GM12892 (cell line): ENCODE results near the gene NRF1.

Experiments used
- POLR2A ChIP-seq: IDR thresholded peaks from 2 replicates; pipeline ENCODE4 v1.6.1; 2011; ENCODE audit warnings: low read depth, low read length, control low read depth
- POLR2AphosphoS5 ChIP-seq: IDR thresholded peaks from 2 replicates; pipeline ENCODE4 v1.6.1; 2011; ENCODE audit warnings: low read depth, low read length, control low read depth
- TAF1 ChIP-seq: IDR thresholded peaks from 2 replicates; pipeline ENCODE4 v1.6.1; 2011; ENCODE audit warnings: low read depth, mild to moderate bottlenecking, control low read depth, low read length, borderline replicate concordance

DNA sequence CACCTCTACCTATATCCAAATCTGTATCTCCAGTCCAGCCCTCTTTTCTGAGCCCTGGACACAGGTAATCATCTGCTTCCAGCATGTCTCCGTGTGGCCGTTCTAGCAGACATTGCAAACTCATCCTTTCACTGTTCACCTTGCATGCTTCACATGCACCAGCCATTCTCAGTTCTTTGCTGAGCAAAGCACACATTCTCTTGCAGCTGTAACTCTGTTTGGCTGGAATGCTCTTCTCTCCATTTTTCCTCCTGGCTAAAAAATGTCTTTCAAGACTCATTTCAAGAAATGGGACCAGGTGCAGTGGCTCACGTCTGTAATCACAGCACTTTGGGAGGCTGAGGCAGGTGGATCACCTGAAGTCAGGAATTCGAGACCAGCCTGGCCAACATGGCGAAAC is 40.3 kb upstream of the NRF1 start:
- TF ChIP-seq POLR2AphosphoS5 = no peak
- TF ChIP-seq POLR2A = no peak
- TF ChIP-seq TAF1 = no peak
